Neural cell (in vitro differentiated cells): ENCODE results near the gene GRK1. TPM values are rescaled to one million over a fixed set of nuclear protein-coding genes. Genes with fewer than 3 reads are reported as not detected.

Experiments used
- H2AFZ ChIP-seq: fragments of 200-600, 300-800 bp; sonication (generic), shearing (Covaris generic); 2 replicates; pipeline ENCODE4 v1.6.0; 2014; ENCODE audit warnings: low read depth, mild to moderate bottlenecking, antibody characterized with exemption, low read length, moderate library complexity
- H3F3A ChIP-seq: fragments of 200-600 bp; shearing (Covaris generic); 2 replicates; pipeline ENCODE4 v1.6.1; 2016; ENCODE audit warnings: mild to moderate bottlenecking, moderate library complexity, mixed read lengths, antibody characterized with exemption, low read length; ENCODE audit not compliant: insufficient read depth, poor library complexity, severe bottlenecking
- H3K27ac ChIP-seq: fragments of 200-600, 300-800 bp; sonication (generic), shearing (Covaris generic); 2 replicates; pipeline ENCODE4 v1.5.1; 2014; ENCODE audit warnings: mild to moderate bottlenecking, low read length, moderate library complexity
- H3K27me3 ChIP-seq: fragments of 300-800, 200-600 bp; sonication (generic), shearing (Covaris generic); 2 replicates; pipeline ENCODE4 v1.6.0; 2014; ENCODE audit warnings: mild to moderate bottlenecking, low read depth, low read length, moderate library complexity; ENCODE audit not compliant: insufficient read depth
- H3K36me3 ChIP-seq: fragments of 300-800, 200-600 bp; sonication (generic), shearing (Covaris generic); 2 replicates; pipeline ENCODE4 v1.5.1; 2014; ENCODE audit warnings: mild to moderate bottlenecking, antibody characterized with exemption, low read length, moderate library complexity; ENCODE audit not compliant: insufficient read depth
- H3K4me2 ChIP-seq: fragments of 300-800, 200-600 bp; sonication (generic), shearing (Covaris generic); 2 replicates; pipeline ENCODE4 v1.6.0; 2014; ENCODE audit warnings: mild to moderate bottlenecking, low read length
- H3K4me3 ChIP-seq: fragments of 300-800, 200-600 bp; sonication (generic), shearing (Covaris generic); 2 replicates; pipeline ENCODE4 v1.5.1; 2014; ENCODE audit warnings: mild to moderate bottlenecking, low read length, moderate library complexity
- H3K79me2 ChIP-seq: fragments of 200-600 bp; shearing (Covaris generic); replicated peaks from 2 replicates; pipeline ENCODE4 v1.6.0; 2014; ENCODE audit warnings: mild to moderate bottlenecking, low read length, moderate library complexity; ENCODE audit not compliant: insufficient read depth
- H3K9ac ChIP-seq: fragments of 300-800, 200-600 bp; sonication (generic), shearing (Covaris generic); 2 replicates; pipeline ENCODE4 v1.6.1; 2016; ENCODE audit warnings: mild to moderate bottlenecking, low read length, mixed read lengths
- H3K9me2 ChIP-seq: fragments of 200-600 bp; shearing (Covaris generic); 2 replicates; pipeline ENCODE4 v1.6.1; 2016; ENCODE audit warnings: mild to moderate bottlenecking, low read length, mixed read lengths; ENCODE audit not compliant: insufficient read depth
- H3K9me3 ChIP-seq: fragments of 200-600, 300-800 bp; sonication (generic), shearing (Covaris generic); 2 replicates; pipeline ENCODE4 v1.6.1; 2016; ENCODE audit warnings: mild to moderate bottlenecking, mixed run types, low read length, moderate library complexity, mixed read lengths
- H4K20me1 ChIP-seq: fragments of 200-600 bp; shearing (Covaris generic); 2 replicates; pipeline ENCODE4 v1.6.1; 2016; ENCODE audit warnings: mild to moderate bottlenecking, mixed run types; ENCODE audit not compliant: insufficient read depth
- CTCF ChIP-seq: fragments of 450-650 bp; IDR thresholded peaks from 2 replicates; pipeline ENCODE4 v1.5.1; 2014; ENCODE audit warnings: antibody characterized with exemption, mild to moderate bottlenecking, moderate library complexity; ENCODE audit not compliant: poor library complexity, severe bottlenecking
- EP300 ChIP-seq: fragments of 450-650 bp; conservative IDR thresholded peaks from 2 replicates; pipeline ENCODE4 v1.6.1; 2014; ENCODE audit warnings: antibody characterized with exemption, mild to moderate bottlenecking, moderate library complexity; ENCODE audit not compliant: poor library complexity, severe bottlenecking
- EZH2 ChIP-seq: fragments of 200-600, 300-800 bp; shearing (Covaris generic), sonication (generic); IDR thresholded peaks from 2 replicates; pipeline ENCODE4 v1.6.1; 2014; ENCODE audit warnings: antibody characterized with exemption, low read length, borderline replicate concordance, mild to moderate bottlenecking; ENCODE audit not compliant: insufficient read depth, poor library complexity, severe bottlenecking
- MXI1 ChIP-seq: fragments of 450-650 bp; conservative IDR thresholded peaks from 2 replicates; pipeline ENCODE4 v1.6.1; 2014; ENCODE audit warnings: antibody characterized with exemption, mild to moderate bottlenecking; ENCODE audit not compliant: poor library complexity, severe bottlenecking
- POLR2AphosphoS5 ChIP-seq: IDR thresholded peaks from 2 replicates; pipeline ENCODE4 v1.6.1; 2012
- RAD21 ChIP-seq: fragments of 450-650 bp; conservative IDR thresholded peaks from 2 replicates; pipeline ENCODE4 v1.6.1; 2014; ENCODE audit warnings: antibody characterized with exemption, mild to moderate bottlenecking, moderate library complexity
- REST ChIP-seq: IDR thresholded peaks from 2 replicates; pipeline ENCODE4 v1.6.1; 2012; ENCODE audit warnings: borderline replicate concordance
- SMC3 ChIP-seq: fragments of 450-650 bp; conservative IDR thresholded peaks from 2 replicates; pipeline ENCODE4 v1.6.1; 2014; ENCODE audit warnings: antibody characterized with exemption, mild to moderate bottlenecking, moderate library complexity; ENCODE audit not compliant: poor library complexity
- TAF1 ChIP-seq: IDR thresholded peaks from 2 replicates; pipeline ENCODE4 v1.6.1; 2012; ENCODE audit warnings: low read depth
- polyA plus RNA-seq: library from polyadenylated mRNA; depleted of rRNA; stranded (reverse); fragments of >200 nt; gene quantifications from 2 replicates; pipeline ENCODE4 v1.2.3, GENCODE V29; 2014

GRK1 gene
- polyA plus RNA-seq, 1 donor from 2014 or later, result 0.06 TPM

DNA sequence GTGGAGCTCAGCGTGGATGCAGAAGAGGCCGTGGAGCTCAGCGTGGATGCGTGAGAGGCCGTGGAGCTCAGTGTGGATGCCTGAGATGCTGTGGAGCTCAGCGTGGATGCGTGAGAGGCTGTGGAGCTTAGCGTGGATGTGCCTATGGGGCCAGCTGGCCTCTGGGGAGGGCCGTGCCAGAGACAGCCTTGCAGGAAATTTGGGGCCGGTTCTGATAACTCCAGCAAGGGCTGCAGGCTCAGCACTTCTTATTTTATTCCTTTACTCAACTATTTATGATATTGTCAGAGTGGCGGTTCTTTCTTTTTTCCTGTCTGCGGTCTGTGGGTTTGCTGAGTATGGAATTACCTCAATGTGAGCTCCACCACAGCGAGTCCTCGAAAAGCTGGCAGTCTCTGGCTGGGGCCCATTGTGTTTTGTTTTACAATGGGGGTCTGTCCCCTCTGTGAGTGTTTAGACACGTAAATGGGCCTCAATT lies 74.2 kb downstream of the GRK1 start (continued):
- no peak for TF ChIP-seq REST

GRCh38 chr13:113742000-113742441 lies 75.0 kb downstream of the GRK1 start:
- no peaks in the 10 kb centered on the region for H3F3A ChIP-seq
- no peaks in the 10 kb centered on the region for H4K20me1 ChIP-seq
- no peaks in the 10 kb centered on the region for H3K9me3 ChIP-seq
- no peak overlapping the region for H3K9ac ChIP-seq
- no peaks in the 10 kb centered on the region for H3K9me2 ChIP-seq
- H3K79me2 ChIP-seq, result no peaks in the 10 kb centered on the region
- H3K4me2 ChIP-seq, result no peak overlapping the region
- H3K27ac ChIP-seq, result no peak overlapping the region
- no peaks in the 10 kb centered on the region for H3K27me3 ChIP-seq
- H3K36me3 ChIP-seq, result no peaks in the 10 kb centered on the region
- no peak overlapping the region for H2AFZ ChIP-seq
- TF ChIP-seq CTCF (no peak), MXI1 (no peak), EZH2 (no peak), RAD21 (no peak), SMC3 (no peak), REST (no peak), EP300 (no peak), TAF1 (no peak), POLR2AphosphoS5 (no peak)
- no peak overlapping the region for H3K4me3 ChIP-seq
